Keratinocyte (primary cell): Measurements from ENCODE around the gene UTP14C. TPM values are rescaled to one million over a fixed set of nuclear protein-coding genes. Genes with fewer than 3 reads are reported as not detected.

Experiments used
- DNase-seq: peaks from one replicate; pipeline ENCODE4 v3.0.0-alpha.2; 2011; ENCODE audit warnings: low read depth, missing footprints, low spot score
- FAIRE-seq: peaks from 2 replicates; lab custom pipeline; 2011; peaks lifted over from hg19 to GRCh38; lab: Jason Lieb, UNC
- H2AFZ ChIP-seq: 2 replicates; pipeline ENCODE4 v1.6.0; 2012; ENCODE audit warnings: low read length, control low read depth, inconsistent platforms; ENCODE audit not compliant: control insufficient read depth
- H3K27ac ChIP-seq: 2 replicates; pipeline ENCODE4 v1.5.1; 2011; ENCODE audit warnings: low read length; ENCODE audit not compliant: control insufficient read depth, insufficient read depth
- H3K27me3 ChIP-seq: 3 replicates; pipeline ENCODE4 v1.6.0; 2011; ENCODE audit warnings: low read length; ENCODE audit not compliant: control insufficient read depth, insufficient read depth; ENCODE audit errors: extremely low read depth
- H3K36me3 ChIP-seq, 2 experiments: 2 replicates in 1 of 2; 3 replicates in 1 of 2; pipeline ENCODE4 v1.5.1; 2011; ENCODE audit warnings: low read length in 2 of 2, mild to moderate bottlenecking in 1 of 2; ENCODE audit not compliant: control insufficient read depth in 2 of 2, insufficient read depth in 2 of 2; ENCODE audit errors: extremely low read depth in 1 of 2
- H3K4me1 ChIP-seq: 3 replicates; pipeline ENCODE4 v1.5.1; 2011; ENCODE audit warnings: low read length; ENCODE audit not compliant: control insufficient read depth, insufficient read depth; ENCODE audit errors: extremely low read depth
- H3K4me2 ChIP-seq: 3 replicates; pipeline ENCODE4 v1.6.0; 2011; ENCODE audit warnings: low read depth, low read length; ENCODE audit not compliant: control insufficient read depth, insufficient read depth; ENCODE audit errors: extremely low read depth
- H3K4me3 ChIP-seq, 3 experiments: fragments of 200-600 bp in 1 of 3; sonication (generic) in 1 of 3; 2 replicates in 2 of 3; 3 replicates in 1 of 3; pipeline ENCODE4 v1.5.1; 2011 to 2016; ENCODE audit warnings: low read length in 3 of 3, mild to moderate bottlenecking in 3 of 3, control low read depth in 2 of 3, inconsistent platforms in 1 of 3, low read depth in 1 of 3, mixed read lengths in 1 of 3, mixed run types in 1 of 3, moderate library complexity in 1 of 3; ENCODE audit not compliant: control insufficient read depth in 2 of 3, insufficient read depth in 2 of 3; ENCODE audit errors: extremely low read depth in 1 of 3
- H3K79me2 ChIP-seq: 2 replicates; pipeline ENCODE4 v1.6.0; 2012; ENCODE audit warnings: low read length; ENCODE audit not compliant: control insufficient read depth, insufficient read depth
- H3K9ac ChIP-seq: 3 replicates; pipeline ENCODE4 v1.6.0; 2011; ENCODE audit warnings: low read length; ENCODE audit not compliant: control insufficient read depth, insufficient read depth; ENCODE audit errors: extremely low read depth
- H3K9me1 ChIP-seq: 3 replicates; pipeline ENCODE4 v1.6.0; 2011; ENCODE audit warnings: low read length; ENCODE audit not compliant: control insufficient read depth, insufficient read depth; ENCODE audit errors: extremely low read depth
- H3K9me3 ChIP-seq: 2 replicates; pipeline ENCODE4 v1.5.1; 2012; ENCODE audit warnings: low read depth, low read length; ENCODE audit not compliant: control insufficient read depth
- H4K20me1 ChIP-seq: 3 replicates; pipeline ENCODE4 v1.6.0; 2011; ENCODE audit warnings: low read length; ENCODE audit not compliant: control insufficient read depth, insufficient read depth; ENCODE audit errors: extremely low read depth
- CTCF ChIP-seq, 3 experiments: IDR thresholded peaks in 1 of 3; conservative IDR thresholded peaks in 1 of 3; optimal IDR thresholded peaks in 1 of 3; 2 replicates in 2 of 3; 3 replicates in 1 of 3; pipeline versions ENCODE3 to v1.5.1; 2011; ENCODE audit warnings: low read length in 3 of 3, mild to moderate bottlenecking in 3 of 3, moderate library complexity in 2 of 3, control low read depth in 1 of 3, inconsistent platforms in 1 of 3; ENCODE audit not compliant: insufficient read depth in 2 of 3; ENCODE audit errors: extremely low read depth in 1 of 3
- EZH2 ChIP-seq: IDR thresholded peaks from one replicate; pipeline ENCODE4 v1.6.1; 2012; ENCODE audit warnings: inconsistent platforms, mild to moderate bottlenecking, low read length, moderate library complexity
- dilution Hi-C: fragments of 300-500 bp; cut with MboI; formaldehyde crosslinking; loops from one replicate; pipeline ENCODE4 v1.7.0; 2020; ENCODE audit warnings: low sequenced_read_pairs; ENCODE audit not compliant: extremely low pct_ligation_motif_present
- polyA plus RNA-seq, 5 experiments: library from polyadenylated mRNA; depleted of rRNA in 3 of 5; stranded (reverse) in 3 of 5; stranded (forward) in 1 of 5; unstranded in 1 of 5; fragments of >200 nt; gene quantifications; 1 replicate in 1 of 5; 2 replicates in 3 of 5; 3 replicates in 1 of 5; pipeline versions ENCODE4 v1.2.1 to v1.2.3, GENCODE V29; 2011 to 2012; ENCODE audit warnings: missing spikeins in 2 of 5, low read depth in 1 of 5, low replicate concordance in 1 of 5

UTP14C gene
- polyA plus RNA-seq, 1 donor (not counting 4 experiments of a cell fraction or from before 2014, with no cell fraction given), result 10.8 TPM

GRCh38 chr13:51978796-51979556 is 45.5 kb upstream of the UTP14C start:
- Histone ChIP-seq H3K9me1 (no peaks in the 10 kb centered on the region), H4K20me1 (no peaks in the 10 kb centered on the region), H3K4me1 (no peaks in the 10 kb centered on the region), H3K36me3 (peaks cover 0 to 3% of the 10 kb centered on the region in 2 experiments), H3K27ac (no peak overlapping the region), H3K4me2 (no peak overlapping the region), H2AFZ (no peak overlapping the region), H3K79me2 (no peaks in the 10 kb centered on the region), H3K9me3 (no peaks in the 10 kb centered on the region), H3K4me3 (no peak overlapping the region), H3K27me3 (no peaks in the 10 kb centered on the region), H3K9ac (no peak overlapping the region)
- FAIRE-seq, result no peak
- dilution Hi-C loops, result no loop called here
- TF ChIP-seq EZH2 (no peak), CTCF (optimal IDR thresholded peaks at IDR 0.05 in 1 of 3, IDR thresholded peaks at IDR 0.05 in 1 of 3, conservative IDR thresholded peaks at IDR 0.05 in 1 of 3; ENCODE audit: extremely low read depth in 1 of 3, insufficient read depth in 2 of 3, low read length in 3 of 3) (no peak)
- DNase-seq, result no peak

DNA sequence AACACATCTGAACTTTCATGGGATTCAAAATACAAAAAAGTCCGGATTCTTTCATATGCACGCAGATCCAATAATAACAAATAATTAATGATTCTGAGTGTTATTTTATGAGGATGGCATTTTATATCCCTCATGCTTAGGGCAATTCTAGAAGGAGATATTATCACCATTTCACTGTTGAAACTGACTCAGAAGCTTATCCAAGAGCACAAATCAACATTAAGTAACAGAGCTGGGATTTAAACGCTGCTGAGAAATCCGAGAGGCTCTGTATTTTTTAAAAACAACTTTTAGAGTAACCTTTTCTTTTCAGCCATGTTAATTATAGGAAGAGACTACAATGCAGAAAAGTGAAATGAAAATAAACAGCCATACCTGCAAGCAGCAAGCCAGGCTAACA is 43.6 kb upstream of the UTP14C start:
- H3K79me2 ChIP-seq, result no peaks in the 10 kb centered on the region
- no peak overlapping the region for H3K27ac ChIP-seq
- H3K9ac ChIP-seq, result no peak overlapping the region
- H3K4me2 ChIP-seq, result no peak overlapping the region
- no peak for DNase-seq
- no peaks in the 10 kb centered on the region for H3K36me3 ChIP-seq
- no peaks in the 10 kb centered on the region for H3K27me3 ChIP-seq
- H3K4me1 ChIP-seq, result no peaks in the 10 kb centered on the region
- FAIRE-seq, result no peak
- H3K9me3 ChIP-seq, result no peaks in the 10 kb centered on the region
- H2AFZ ChIP-seq, result no peak overlapping the region
- no peaks in the 10 kb centered on the region for H3K9me1 ChIP-seq
- dilution Hi-C loops, result no loop called here
- TF ChIP-seq EZH2, result no peak
- TF ChIP-seq CTCF (optimal IDR thresholded peaks at IDR 0.05 in 1 of 3, IDR thresholded peaks at IDR 0.05 in 1 of 3, conservative IDR thresholded peaks at IDR 0.05 in 1 of 3; ENCODE audit: extremely low read depth in 1 of 3, insufficient read depth in 2 of 3, low read length in 3 of 3), result no peak
- H3K4me3 ChIP-seq, result no peak overlapping the region
- H4K20me1 ChIP-seq, result no peaks in the 10 kb centered on the region
